Measurements from ENCODE around the gene DSCAML1.
"Not testable (repeated sequence)": the region's sequence is repeated elsewhere in the genome, so short reads cannot be mapped to it uniquely, and the experiment has no call there.

Gene DSCAML1

GRCh38 chr11:117792241-117792640 is 4.8 kb downstream of the DSCAML1 start:
- no peak for DNase-seq (ENCODE audit: low spot score)

GRCh38 chr11:117790279-117790678 is 6.7 kb downstream of the DSCAML1 start:
- no peak for DNase-seq (ENCODE audit: low spot score)

GRCh38 chr11:117789241-117789640 is 7.8 kb downstream of the DSCAML1 start:
- no peak for DNase-seq (ENCODE audit: low spot score)

GRCh38 chr11:117786135-117786870 is 10.7 kb downstream of the DSCAML1 start:
- no peak for DNase-seq (ENCODE audit: low spot score)

- no peak for DNase-seq (ENCODE audit: low spot score)
Observed at GRCh38 chr11:117782101-117782500, 14.9 kb downstream of the DSCAML1 start.

GRCh38 chr11:117781627-117782026 is 15.4 kb downstream of the DSCAML1 start:
- no peak for DNase-seq (ENCODE audit: low spot score)

GRCh38 chr11:117780456-117780855 is 16.6 kb downstream of the DSCAML1 start:
- no peak for DNase-seq (ENCODE audit: low spot score)

- DNase-seq (ENCODE audit: low spot score) = no peak
Observed at GRCh38 chr11:117774553-117774952, 22.5 kb downstream of the DSCAML1 start.

GRCh38 chr11:117772360-117772759 is 24.7 kb downstream of the DSCAML1 start:
- no peak for DNase-seq (ENCODE audit: low spot score)

GRCh38 chr11:117771841-117772240 is 25.2 kb downstream of the DSCAML1 start:
- DNase-seq (ENCODE audit: low spot score) = no peak

GRCh38 chr11:117771197-117771596 is 25.8 kb downstream of the DSCAML1 start:
- no peak for DNase-seq (ENCODE audit: low spot score)

- DNase-seq (ENCODE audit: low spot score) = no peak
Observed at GRCh38 chr11:117770061-117770460, 27.0 kb downstream of the DSCAML1 start.

- DNase-seq (ENCODE audit: low spot score) = no peak
Observed at GRCh38 chr11:117769533-117769932, 27.5 kb downstream of the DSCAML1 start.

- no peak for DNase-seq (ENCODE audit: low spot score)
Observed at GRCh38 chr11:117768506-117768905, 28.5 kb downstream of the DSCAML1 start.

- DNase-seq (ENCODE audit: low spot score) = no peak
Observed at GRCh38 chr11:117767071-117767470, 29.9 kb downstream of the DSCAML1 start.

GRCh38 chr11:117766576-117766975 is 30.4 kb downstream of the DSCAML1 start:
- no peak for DNase-seq (ENCODE audit: low spot score)

GRCh38 chr11:117766026-117766425 is 31.0 kb downstream of the DSCAML1 start:
- no peak for DNase-seq (ENCODE audit: low spot score)

GRCh38 chr11:117765068-117765467 is 31.9 kb downstream of the DSCAML1 start:
- DNase-seq (ENCODE audit: low spot score) = no peak

- not testable (repeated sequence) for DNase-seq (ENCODE audit: low spot score)
Observed at GRCh38 chr11:117763465-117763864, 33.6 kb downstream of the DSCAML1 start.

GRCh38 chr11:117761993-117762392 is 35.0 kb downstream of the DSCAML1 start:
- no peak for DNase-seq (ENCODE audit: low spot score)

GRCh38 chr11:117759305-117759704 is 37.7 kb downstream of the DSCAML1 start:
- DNase-seq (ENCODE audit: low spot score) = no peak

GRCh38 chr11:117754030-117754429 is 43.0 kb downstream of the DSCAML1 start:
- no peak for DNase-seq (ENCODE audit: low spot score)

- no peak for DNase-seq (ENCODE audit: low spot score)
Observed at GRCh38 chr11:117752721-117753237, 44.2 kb downstream of the DSCAML1 start.

GRCh38 chr11:117752071-117752470 is 44.9 kb downstream of the DSCAML1 start:
- no peak for DNase-seq (ENCODE audit: low spot score)
